ENCODE data around the gene CAPN10.
"Not testable (repeated sequence)": the region's sequence is repeated elsewhere in the genome, so short reads cannot be mapped to it uniquely, and the experiment has no call there.

CAPN10 gene, protein sequence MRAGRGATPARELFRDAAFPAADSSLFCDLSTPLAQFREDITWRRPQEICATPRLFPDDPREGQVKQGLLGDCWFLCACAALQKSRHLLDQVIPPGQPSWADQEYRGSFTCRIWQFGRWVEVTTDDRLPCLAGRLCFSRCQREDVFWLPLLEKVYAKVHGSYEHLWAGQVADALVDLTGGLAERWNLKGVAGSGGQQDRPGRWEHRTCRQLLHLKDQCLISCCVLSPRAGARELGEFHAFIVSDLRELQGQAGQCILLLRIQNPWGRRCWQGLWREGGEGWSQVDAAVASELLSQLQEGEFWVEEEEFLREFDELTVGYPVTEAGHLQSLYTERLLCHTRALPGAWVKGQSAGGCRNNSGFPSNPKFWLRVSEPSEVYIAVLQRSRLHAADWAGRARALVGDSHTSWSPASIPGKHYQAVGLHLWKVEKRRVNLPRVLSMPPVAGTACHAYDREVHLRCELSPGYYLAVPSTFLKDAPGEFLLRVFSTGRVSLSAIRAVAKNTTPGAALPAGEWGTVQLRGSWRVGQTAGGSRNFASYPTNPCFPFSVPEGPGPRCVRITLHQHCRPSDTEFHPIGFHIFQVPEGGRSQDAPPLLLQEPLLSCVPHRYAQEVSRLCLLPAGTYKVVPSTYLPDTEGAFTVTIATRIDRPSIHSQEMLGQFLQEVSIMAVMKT

GRCh38 chr2:240586198-240586918 is at the start of gene CAPN10:
TSS of gene CAPN10 (plus strand) at chr2:240586734. CDS start at chr2:240586912, 178 bp downstream.
- peak; percentile 92 for DNase-seq (ENCODE audit: low read depth)

GRCh38 chr2:240538031-240538780 is 48.3 kb upstream of the CAPN10 start:
- DNase-seq (ENCODE audit: low read depth), result no peak

- DNase-seq (ENCODE audit: low read depth), result not testable (repeated sequence)
These were observed 47.4 kb upstream of the CAPN10 start for GRCh38 chr2:240539101-240539500.

GRCh38 chr2:240539906-240540305 is 46.6 kb upstream of the CAPN10 start:
- DNase-seq (ENCODE audit: low read depth), result no peak

- no peak for DNase-seq (ENCODE audit: low read depth)
These were observed 35.2 kb upstream of the CAPN10 start for GRCh38 chr2:240551288-240551687.

DNA sequence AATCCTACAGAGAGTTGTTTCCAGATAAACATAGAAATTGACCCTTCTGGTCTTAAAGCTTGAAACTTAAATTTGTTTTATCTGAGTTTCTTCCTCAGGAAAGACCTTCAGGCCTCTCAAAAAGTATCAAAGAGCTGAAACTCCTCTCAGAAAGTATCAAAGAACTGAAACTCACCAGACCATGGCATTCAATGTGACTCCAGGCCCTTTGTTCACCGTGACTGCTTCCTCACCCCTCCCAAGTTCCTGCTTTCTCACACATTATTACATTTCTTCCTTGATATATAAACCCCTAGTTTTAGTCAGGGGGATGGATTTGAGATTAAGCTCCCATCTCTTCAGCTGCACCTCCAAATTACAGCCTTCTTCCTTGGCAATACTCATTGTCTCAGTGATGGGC is 34.7 kb upstream of the CAPN10 start:
- no peak for DNase-seq (ENCODE audit: low read depth)

GRCh38 chr2:240553956-240554480 is 32.5 kb upstream of the CAPN10 start:
- no peak for DNase-seq (ENCODE audit: low read depth)

- no peak for DNase-seq (ENCODE audit: low read depth)
These were observed 31.6 kb upstream of the CAPN10 start for GRCh38 chr2:240554767-240555493.

- DNase-seq (ENCODE audit: low read depth), result no peak
These were observed 30.8 kb upstream of the CAPN10 start for GRCh38 chr2:240555541-240556250.

GRCh38 chr2:240556553-240557100 is 29.9 kb upstream of the CAPN10 start:
- peak; percentile 71 for DNase-seq (ENCODE audit: low read depth)

DNA sequence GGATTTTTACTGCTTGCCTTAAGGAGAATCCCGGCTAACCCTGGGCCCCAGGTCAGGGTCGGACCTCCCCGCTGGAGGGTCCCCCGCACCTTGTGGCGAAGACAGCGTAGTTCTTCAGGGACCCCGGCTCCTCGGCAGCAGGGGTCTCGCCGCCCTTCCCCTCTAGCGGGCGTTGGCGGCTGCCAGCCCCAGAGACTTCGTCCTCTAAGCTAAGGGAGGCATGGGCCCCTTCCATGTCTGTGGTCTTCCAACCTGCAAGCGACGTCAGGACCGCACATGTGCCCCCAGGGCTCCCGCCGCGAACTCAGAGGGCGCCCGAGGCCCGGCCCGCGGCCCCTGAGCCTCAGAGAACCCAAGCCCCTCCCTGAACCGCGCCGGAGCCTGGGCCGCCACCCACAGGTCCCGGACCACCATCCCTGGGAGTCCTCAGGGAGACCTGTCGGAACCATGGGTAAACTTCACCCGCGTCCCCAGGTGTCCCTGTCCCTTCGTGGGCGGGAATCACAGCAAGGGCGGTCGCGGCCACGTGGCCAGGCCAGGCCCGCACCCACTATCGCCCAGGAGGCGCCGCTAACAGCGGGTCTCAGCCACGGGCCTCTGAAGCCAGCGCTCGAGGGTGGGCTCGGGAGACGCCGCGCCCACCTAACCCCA is 29.3 kb upstream of the CAPN10 start:
- DNase-seq (ENCODE audit: low read depth), result no peak

- peak; percentile 55 for DNase-seq (ENCODE audit: low read depth)
These were observed 28.7 kb upstream of the CAPN10 start, which contains the start of gene ANKMY1 for GRCh38 chr2:240557808-240558207. TSS of gene ANKMY1 (minus strand) at chr2:240557988. CDS start at chr2:240557335, 653 bp downstream.

GRCh38 chr2:240558236-240558761 is 28.2 kb upstream of the CAPN10 start:
- DNase-seq (ENCODE audit: low read depth), result no peak

- DNase-seq (ENCODE audit: low read depth), result no peak
These were observed 27.2 kb upstream of the CAPN10 start for GRCh38 chr2:240559286-240559685.

DNA sequence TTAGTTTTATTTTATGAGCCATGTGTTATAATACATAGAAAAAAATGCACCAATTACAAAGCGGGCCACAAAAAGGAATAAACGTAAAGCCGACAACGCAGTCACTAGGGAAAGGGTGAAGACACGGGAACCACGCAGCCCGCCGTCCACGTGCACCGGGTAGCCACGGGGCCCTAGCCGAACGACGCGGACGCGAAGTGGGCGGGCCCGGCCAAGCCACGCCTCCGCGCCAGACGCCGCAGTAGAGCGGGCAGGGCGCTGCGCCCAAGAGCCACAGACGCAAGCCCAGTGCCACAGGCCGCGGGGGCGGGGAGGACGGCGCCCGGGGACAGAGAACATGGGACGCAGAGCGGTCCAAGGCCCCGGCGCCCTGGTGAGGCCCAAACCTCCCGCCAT is 26.5 kb upstream of the CAPN10 start, which contains the start of gene DUSP28:
Gene DUSP28 (plus strand): TSS at position 274 of the 396 bp plus-strand sequence. CDS start 328 bp downstream, outside the sequence.
- peak; percentile 79 for DNase-seq (ENCODE audit: low read depth)

DNA sequence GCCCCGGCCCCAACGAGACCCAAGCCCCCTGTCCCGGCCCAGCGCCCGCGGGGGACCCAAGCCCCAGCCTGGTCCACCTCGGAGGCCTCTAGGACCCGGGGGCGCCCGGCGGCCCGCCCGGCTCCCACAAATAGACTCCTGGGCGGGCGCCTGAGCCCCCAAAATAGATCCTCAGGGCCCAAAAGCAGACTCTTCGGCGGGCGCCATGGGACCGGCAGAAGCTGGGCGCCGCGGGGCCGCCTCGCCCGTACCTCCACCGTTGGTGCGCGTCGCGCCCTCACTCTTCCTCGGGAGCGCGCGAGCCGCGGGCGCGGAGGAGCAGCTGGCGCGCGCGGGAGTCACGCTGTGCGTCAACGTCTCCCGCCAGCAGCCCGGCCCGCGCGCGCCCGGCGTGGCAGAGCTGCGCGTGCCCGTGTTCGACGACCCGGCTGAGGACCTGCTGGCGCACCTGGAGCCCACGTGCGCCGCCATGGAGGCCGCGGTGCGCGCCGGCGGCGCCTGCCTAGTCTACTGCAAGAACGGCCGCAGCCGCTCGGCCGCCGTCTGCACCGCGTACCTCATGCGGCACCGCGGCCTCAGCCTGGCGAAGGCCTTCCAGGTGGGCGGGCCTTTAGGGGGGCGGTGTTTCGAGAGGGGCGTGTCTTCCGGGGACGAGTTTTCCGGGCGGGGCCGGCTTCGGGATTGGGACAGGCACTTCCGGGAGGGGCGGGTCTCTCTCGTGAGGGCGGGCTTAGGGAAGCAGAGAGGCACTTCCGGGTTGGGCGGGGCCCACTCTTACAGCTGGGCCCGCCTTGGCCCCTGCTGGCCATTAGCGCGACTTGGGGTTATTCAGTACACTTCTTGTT is 25.8 kb upstream of the CAPN10 start:
- DNase-seq (ENCODE audit: low read depth), result peak; percentile 100

DNA sequence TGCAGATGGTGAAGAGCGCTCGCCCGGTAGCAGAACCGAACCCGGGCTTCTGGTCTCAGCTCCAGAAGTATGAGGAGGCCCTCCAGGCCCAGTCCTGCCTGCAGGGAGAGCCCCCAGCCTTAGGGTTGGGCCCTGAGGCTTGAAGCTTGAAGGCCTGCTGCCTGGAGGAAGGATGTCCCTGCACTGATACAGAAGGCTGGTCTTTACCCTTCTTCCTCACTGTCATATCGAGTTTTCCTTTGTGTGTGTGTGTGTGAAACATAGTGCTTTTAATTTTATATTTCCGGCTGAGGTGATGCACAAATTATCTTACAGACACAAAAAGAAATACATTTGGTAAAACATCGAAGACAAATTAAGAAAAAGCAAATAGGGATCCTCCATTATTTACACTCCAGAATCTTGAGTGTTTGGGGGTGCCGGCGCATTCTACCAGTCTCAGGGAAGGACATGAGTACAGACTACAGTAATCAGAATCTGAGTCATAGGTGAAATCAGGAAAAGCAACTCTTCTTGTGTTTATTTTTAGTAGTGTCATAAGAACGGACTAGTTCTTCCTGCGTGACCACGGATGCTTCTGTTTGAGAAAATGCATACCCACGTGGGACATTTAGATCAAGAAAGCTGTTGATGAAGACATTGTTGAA is 25.1 kb upstream of the CAPN10 start:
- no peak for DNase-seq (ENCODE audit: low read depth)

DNA sequence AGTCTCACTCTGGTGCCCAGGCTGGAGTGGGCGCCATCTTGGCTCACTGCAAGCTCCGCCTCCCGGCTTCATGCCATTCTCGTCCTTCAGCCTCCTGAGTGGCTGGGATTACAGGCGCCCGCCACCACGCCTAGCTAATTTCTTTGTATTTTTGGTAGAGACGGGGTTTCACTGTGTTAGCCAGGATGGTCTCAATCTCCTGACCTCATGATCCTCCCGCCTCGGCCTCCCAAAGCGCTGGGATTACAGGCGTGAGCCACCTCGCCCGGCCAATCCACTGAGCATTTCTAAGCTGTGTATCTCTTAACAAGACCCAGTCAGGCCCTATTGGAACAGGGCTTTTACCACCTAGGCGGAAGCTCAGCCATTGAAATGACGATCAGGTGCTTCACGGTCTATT is 23.3 kb upstream of the CAPN10 start:
- not testable (repeated sequence) for DNase-seq (ENCODE audit: low read depth)
